PFSK-1 (cell line): ENCODE data around the gene ABCE1.

Experiments used
- FOXP2 ChIP-seq: optimal IDR thresholded peaks from 2 replicates; pipeline ENCODE3; 2011; ENCODE audit warnings: borderline replicate concordance, control low read depth, inconsistent platforms; ENCODE audit not compliant: insufficient read depth; ENCODE audit errors: extremely low read length, extremely low read depth
- POLR2AphosphoS5 ChIP-seq: IDR thresholded peaks from 2 replicates; pipeline ENCODE4 v1.6.1; 2012; ENCODE audit warnings: low read depth, mild to moderate bottlenecking, control low read depth, low read length, moderate library complexity
- REST ChIP-seq, 2 experiments: IDR thresholded peaks; 2 replicates each; pipeline versions ENCODE4 v1.6.1 to v1.8.0; 2011 to 2012; ENCODE audit warnings: low read depth in 2 of 2, low read length in 2 of 2, control low read depth in 1 of 2, inconsistent platforms in 1 of 2, mild to moderate bottlenecking in 1 of 2, moderate library complexity in 1 of 2; ENCODE audit not compliant: insufficient read depth in 1 of 2
- SIN3A ChIP-seq: IDR thresholded peaks from 2 replicates; pipeline ENCODE4 v1.6.1; 2012; ENCODE audit warnings: mild to moderate bottlenecking, low read length, moderate library complexity, borderline replicate concordance; ENCODE audit not compliant: insufficient read depth

- no peak for TF ChIP-seq FOXP2
- no peak for TF ChIP-seq REST (IDR thresholded peaks at IDR 0.05; ENCODE audit: insufficient read depth in 1 of 2, low read depth in 2 of 2, low read length in 2 of 2)
- no peak for TF ChIP-seq POLR2AphosphoS5
- TF ChIP-seq SIN3A: no peak
Measured at GRCh38 chr4:145081756-145082155, 16.4 kb upstream of the ABCE1 start.
